ENCODE results near the gene LAG3.

DNA sequence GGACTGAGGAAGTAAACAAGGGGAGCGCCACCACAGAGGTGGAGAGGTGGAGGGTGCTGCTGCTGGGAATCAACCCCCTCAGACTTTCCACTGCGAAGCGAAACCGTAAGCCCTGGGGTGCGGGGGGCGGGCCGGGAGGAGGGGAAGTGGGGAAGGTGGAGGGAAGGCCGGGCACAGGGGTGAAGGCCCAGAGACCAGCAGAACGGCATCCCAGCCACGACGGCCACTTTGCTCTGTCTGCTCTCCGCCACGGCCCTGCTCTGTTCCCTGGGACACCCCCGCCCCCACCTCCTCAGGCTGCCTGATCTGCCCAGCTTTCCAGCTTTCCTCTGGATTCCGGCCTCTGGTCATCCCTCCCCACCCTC is at the start of gene LAG3:
- TF ChIP-seq, protein P1, sequence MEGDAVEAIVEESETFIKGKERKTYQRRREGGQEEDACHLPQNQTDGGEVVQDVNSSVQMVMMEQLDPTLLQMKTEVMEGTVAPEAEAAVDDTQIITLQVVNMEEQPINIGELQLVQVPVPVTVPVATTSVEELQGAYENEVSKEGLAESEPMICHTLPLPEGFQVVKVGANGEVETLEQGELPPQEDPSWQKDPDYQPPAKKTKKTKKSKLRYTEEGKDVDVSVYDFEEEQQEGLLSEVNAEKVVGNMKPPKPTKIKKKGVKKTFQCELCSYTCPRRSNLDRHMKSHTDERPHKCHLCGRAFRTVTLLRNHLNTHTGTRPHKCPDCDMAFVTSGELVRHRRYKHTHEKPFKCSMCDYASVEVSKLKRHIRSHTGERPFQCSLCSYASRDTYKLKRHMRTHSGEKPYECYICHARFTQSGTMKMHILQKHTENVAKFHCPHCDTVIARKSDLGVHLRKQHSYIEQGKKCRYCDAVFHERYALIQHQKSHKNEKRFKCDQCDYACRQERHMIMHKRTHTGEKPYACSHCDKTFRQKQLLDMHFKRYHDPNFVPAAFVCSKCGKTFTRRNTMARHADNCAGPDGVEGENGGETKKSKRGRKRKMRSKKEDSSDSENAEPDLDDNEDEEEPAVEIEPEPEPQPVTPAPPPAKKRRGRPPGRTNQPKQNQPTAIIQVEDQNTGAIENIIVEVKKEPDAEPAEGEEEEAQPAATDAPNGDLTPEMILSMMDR (IDR thresholded peaks at IDR 0.05 in 2 of 3, conservative IDR thresholded peaks at IDR 0.05 in 1 of 3; ENCODE audit: borderline replicate concordance in 1 of 3, insufficient read depth in 1 of 3, low read depth in 2 of 3, low read length in 2 of 3): no peak
- TF ChIP-seq EZH2 (IDR thresholded peaks at IDR 0.05) (no peak), POLR2A (IDR thresholded peaks at IDR 0.05; ENCODE audit: borderline replicate concordance, extremely low read depth, insufficient read depth, insufficient read length) (no peak), YY1 (IDR thresholded peaks at IDR 0.05; ENCODE audit: extremely low read depth, insufficient replicate concordance, low read depth, low read length) (no peak), CBX3 (IDR thresholded peaks at IDR 0.05; ENCODE audit: low read depth) (no peak), POLR2AphosphoS5 (IDR thresholded peaks at IDR 0.05; ENCODE audit: low read depth, low read length) (no peak), CEBPB (IDR thresholded peaks at IDR 0.05; ENCODE audit: low read depth) (no peak), JUND (IDR thresholded peaks at IDR 0.05) (no peak)
- TF ChIP-seq, protein P2, sequence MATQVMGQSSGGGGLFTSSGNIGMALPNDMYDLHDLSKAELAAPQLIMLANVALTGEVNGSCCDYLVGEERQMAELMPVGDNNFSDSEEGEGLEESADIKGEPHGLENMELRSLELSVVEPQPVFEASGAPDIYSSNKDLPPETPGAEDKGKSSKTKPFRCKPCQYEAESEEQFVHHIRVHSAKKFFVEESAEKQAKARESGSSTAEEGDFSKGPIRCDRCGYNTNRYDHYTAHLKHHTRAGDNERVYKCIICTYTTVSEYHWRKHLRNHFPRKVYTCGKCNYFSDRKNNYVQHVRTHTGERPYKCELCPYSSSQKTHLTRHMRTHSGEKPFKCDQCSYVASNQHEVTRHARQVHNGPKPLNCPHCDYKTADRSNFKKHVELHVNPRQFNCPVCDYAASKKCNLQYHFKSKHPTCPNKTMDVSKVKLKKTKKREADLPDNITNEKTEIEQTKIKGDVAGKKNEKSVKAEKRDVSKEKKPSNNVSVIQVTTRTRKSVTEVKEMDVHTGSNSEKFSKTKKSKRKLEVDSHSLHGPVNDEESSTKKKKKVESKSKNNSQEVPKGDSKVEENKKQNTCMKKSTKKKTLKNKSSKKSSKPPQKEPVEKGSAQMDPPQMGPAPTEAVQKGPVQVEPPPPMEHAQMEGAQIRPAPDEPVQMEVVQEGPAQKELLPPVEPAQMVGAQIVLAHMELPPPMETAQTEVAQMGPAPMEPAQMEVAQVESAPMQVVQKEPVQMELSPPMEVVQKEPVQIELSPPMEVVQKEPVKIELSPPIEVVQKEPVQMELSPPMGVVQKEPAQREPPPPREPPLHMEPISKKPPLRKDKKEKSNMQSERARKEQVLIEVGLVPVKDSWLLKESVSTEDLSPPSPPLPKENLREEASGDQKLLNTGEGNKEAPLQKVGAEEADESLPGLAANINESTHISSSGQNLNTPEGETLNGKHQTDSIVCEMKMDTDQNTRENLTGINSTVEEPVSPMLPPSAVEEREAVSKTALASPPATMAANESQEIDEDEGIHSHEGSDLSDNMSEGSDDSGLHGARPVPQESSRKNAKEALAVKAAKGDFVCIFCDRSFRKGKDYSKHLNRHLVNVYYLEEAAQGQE (IDR thresholded peaks at IDR 0.05; ENCODE audit: low read depth): no peak
- TF ChIP-seq, protein P3, sequence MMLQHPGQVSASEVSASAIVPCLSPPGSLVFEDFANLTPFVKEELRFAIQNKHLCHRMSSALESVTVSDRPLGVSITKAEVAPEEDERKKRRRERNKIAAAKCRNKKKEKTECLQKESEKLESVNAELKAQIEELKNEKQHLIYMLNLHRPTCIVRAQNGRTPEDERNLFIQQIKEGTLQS (IDR thresholded peaks at IDR 0.05): no peak
- TF ChIP-seq, protein P4, sequence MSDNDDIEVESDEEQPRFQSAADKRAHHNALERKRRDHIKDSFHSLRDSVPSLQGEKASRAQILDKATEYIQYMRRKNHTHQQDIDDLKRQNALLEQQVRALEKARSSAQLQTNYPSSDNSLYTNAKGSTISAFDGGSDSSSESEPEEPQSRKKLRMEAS (IDR thresholded peaks at IDR 0.05): no peak

All from HCT116 (cell line).